HepG2 (cell line): ENCODE results near the gene TMEM87A. TPM values are rescaled to one million over a fixed set of nuclear protein-coding genes. Genes with fewer than 3 reads are reported as not detected.

ENCODE experiments used
- ATAC-seq: fragments of 200-7000 bp; cut with Tn5 transposase; 3 replicates; pipeline ENCODE4 v1.9.1; 2020; ENCODE audit warnings: mild to moderate bottlenecking, moderate library complexity
- BruUV-seq: library from RNA; stranded (reverse); fragments of 400-500 nt; replicated peaks from 2 replicates; lab custom pipeline; 2021; lab: Mats Ljungman, UMichigan
- CTCF ChIA-PET: fragments of 300-600 bp; formaldehyde crosslinking; extraction: SDS; loops from one replicate; lab custom pipeline; 2021; ENCODE audit warnings: low total read pairs, inconsistent platforms, low intra/inter-chr PET ratio; lab: Yijun Ruan, JAX
- POLR2A ChIA-PET: fragments of 350-600 bp; sonication (Branson Sonifier 250); formaldehyde crosslinking; loops from one replicate; lab custom pipeline; 2020; ENCODE audit warnings: antibody characterized with exemption, inconsistent platforms; lab: Yijun Ruan, JAX
- DNase-seq: peaks from one replicate; pipeline ENCODE4 v3.0.0-alpha.2; 2015; ENCODE audit warnings: low spot score
- FAIRE-seq: peaks from 3 replicates; lab custom pipeline; 2011; peaks lifted over from hg19 to GRCh38; lab: Jason Lieb, UNC
- H2AFZ ChIP-seq: one replicate; pipeline ENCODE4 v1.6.1; 2011; ENCODE audit warnings: low read length, inconsistent platforms
- H3K27ac ChIP-seq: fragments of 300-600 bp; 3 replicates; pipeline ENCODE4 v1.8.0; 2011; ENCODE audit warnings: mixed run types, mild to moderate bottlenecking, mixed read lengths, low read length, inconsistent platforms; ENCODE audit not compliant: insufficient read depth; ENCODE audit errors: extremely low read length
- H3K27me3 ChIP-seq, 2 experiments: fragments of 200-600 bp in 1 of 2; 2 replicates in 1 of 2; 3 replicates in 1 of 2; pipeline versions ENCODE4 v1.6.0 to v1.8.0; 2011; ENCODE audit warnings: low read length in 2 of 2, mild to moderate bottlenecking in 2 of 2, moderate library complexity in 2 of 2, inconsistent platforms in 1 of 2; ENCODE audit not compliant: insufficient read depth in 2 of 2, control insufficient read depth in 1 of 2
- H3K36me3 ChIP-seq, 2 experiments: fragments of 200-600 bp in 1 of 2; replicated peaks in 1 of 2; 2 replicates in 1 of 2; 3 replicates in 1 of 2; pipeline versions ENCODE4 v1.5.1 to v1.8.0; 2011; ENCODE audit warnings: low read length in 2 of 2, inconsistent platforms in 1 of 2; ENCODE audit not compliant: insufficient read depth in 2 of 2, control insufficient read depth in 1 of 2
- H3K4me1 ChIP-seq: 2 replicates; pipeline ENCODE4 v1.5.1; 2012; ENCODE audit warnings: low read length, inconsistent platforms; ENCODE audit not compliant: insufficient read depth
- H3K4me2 ChIP-seq: 2 replicates; pipeline ENCODE4 v1.6.0; 2011; ENCODE audit warnings: low read depth, low read length, inconsistent platforms
- H3K4me3 ChIP-seq, 3 experiments: fragments of 200-600 bp in 1 of 3; sonication (generic), shearing (Covaris generic) in 1 of 3; replicated peaks in 1 of 3; 2 replicates each; pipeline ENCODE4 v1.5.1; 2011 to 2016; ENCODE audit warnings: low read length in 3 of 3, inconsistent platforms in 2 of 3, low read depth in 2 of 3, mild to moderate bottlenecking in 2 of 3, control low read depth in 1 of 3, mixed read lengths in 1 of 3; ENCODE audit not compliant: insufficient read depth in 1 of 3
- H3K79me2 ChIP-seq: one replicate; pipeline ENCODE4 v1.6.1; 2011; ENCODE audit warnings: low read length, inconsistent platforms; ENCODE audit not compliant: insufficient read depth
- H3K9ac ChIP-seq: 2 replicates; pipeline ENCODE4 v1.6.0; 2011; ENCODE audit warnings: mild to moderate bottlenecking, low read depth, low read length, inconsistent platforms; ENCODE audit not compliant: insufficient read depth
- H3K9me3 ChIP-seq: 2 replicates; pipeline ENCODE4 v1.5.1; 2012; ENCODE audit warnings: mild to moderate bottlenecking, low read length
- H4K20me1 ChIP-seq: 2 replicates; pipeline ENCODE4 v1.6.0; 2011; ENCODE audit warnings: inconsistent platforms, mild to moderate bottlenecking, low read length, moderate library complexity; ENCODE audit not compliant: insufficient read depth
- ARNT ChIP-seq: fragments of 450-650 bp; IDR thresholded peaks from 2 replicates; pipeline ENCODE4 v1.6.1; 2017
- CBX1 ChIP-seq: IDR thresholded peaks from one replicate; pipeline ENCODE4 v1.6.1; 2016; ENCODE audit warnings: antibody characterized with exemption, low read depth
- HCFC1 ChIP-seq: fragments of 150-350 bp; IDR thresholded peaks from 2 replicates; pipeline ENCODE4 v1.6.1; 2014; ENCODE audit warnings: low read depth, low read length
- JARID2 ChIP-seq: sonication (generic); formaldehyde crosslinking; IDR thresholded peaks from 2 replicates; pipeline ENCODE4 v1.8.1; 2023; ENCODE audit warnings: missing genetic modification reagents, inconsistent platforms; ENCODE audit not compliant: insufficient replicate concordance
- MYNN ChIP-seq: sonication (generic); formaldehyde crosslinking; IDR thresholded peaks from 2 replicates; pipeline ENCODE4 v1.4.0; 2020; ENCODE audit warnings: mild to moderate bottlenecking, low read depth, missing genetic modification reagents
- NCOR1 ChIP-seq: fragments of 200-600 bp; sonication (generic); IDR thresholded peaks from 2 replicates; pipeline ENCODE4 v1.7.0; 2017; ENCODE audit warnings: antibody characterized with exemption, low read length, borderline replicate concordance
- RFXANK ChIP-seq: IDR thresholded peaks from 2 replicates; pipeline ENCODE4 v1.6.1; 2016
- U2AF1 ChIP-seq: fragments of 200-400 bp; formaldehyde crosslinking; optimal IDR thresholded peaks from 2 replicates; pipeline ENCODE3; 2017; ENCODE audit warnings: mild to moderate bottlenecking, low read depth, low read length
- ZMYM4 ChIP-seq: sonication (generic); formaldehyde crosslinking; IDR thresholded peaks from 2 replicates; pipeline ENCODE4 v1.8.1; 2023; ENCODE audit warnings: mild to moderate bottlenecking, missing genetic modification reagents
- ZNF30 ChIP-seq: sonication (generic); formaldehyde crosslinking; IDR thresholded peaks from 2 replicates; pipeline ENCODE4 v1.5.0; 2020; ENCODE audit warnings: mild to moderate bottlenecking, missing genetic modification reagents
- ZNF484 ChIP-seq: sonication (generic); formaldehyde crosslinking; IDR thresholded peaks from 2 replicates; pipeline ENCODE4 v1.5.1; 2020; ENCODE audit warnings: mild to moderate bottlenecking, low read depth, missing genetic modification reagents, borderline replicate concordance
- ZNF530 ChIP-seq: sonication (generic); formaldehyde crosslinking; IDR thresholded peaks from 2 replicates; pipeline ENCODE4 v1.5.0; 2020; ENCODE audit warnings: low read depth, mild to moderate bottlenecking, missing genetic modification reagents
- ZNF577 ChIP-seq: sonication (generic); formaldehyde crosslinking; IDR thresholded peaks from 2 replicates; pipeline ENCODE4 v1.4.0; 2020; ENCODE audit warnings: mild to moderate bottlenecking, low read depth, missing genetic modification reagents, borderline replicate concordance
- WGBS: methylation state at CpG from one replicate; pipeline ENCODE4 v1.1.6; 2017; ENCODE audit warnings: low lambda C conversion rate; 5-methylcytosine and 5-hydroxymethylcytosine counted together
- in situ Hi-C: cut with HindIII; loops from 2 replicates; pipeline ENCODE4 v1.10.0; 2017; ENCODE audit warnings: low pct_unique_long_range_greater_than_20kb; ENCODE audit not compliant: extremely low pct_ligation_motif_present
- intact Hi-C: fragments of 100-400 bp; cut with micrococcal nuclease; formaldehyde crosslinking; loops from one replicate; pipeline ENCODE4 v1.10.0; 2022; ENCODE audit not compliant: unreplicated experiment
- polyA plus RNA-seq, 8 experiments: library from polyadenylated mRNA; depleted of rRNA in 3 of 8; stranded (reverse) in 7 of 8; unstranded in 1 of 8; fragments of >200 nt; fragmentation: Illumina TruSeq in 4 of 8; extraction: Trizol in 4 of 8; gene quantifications; 2 replicates each; pipeline versions ENCODE4 v1.2.1 to v1.2.3, GENCODE V29; 2011 to 2016; ENCODE audit warnings: low read depth in 4 of 8, missing spikeins in 1 of 8, mixed read lengths in 1 of 8; ENCODE audit not compliant: insufficient read depth in 1 of 8
- total RNA-seq, 5 experiments: library from RNA; depleted of rRNA; stranded (reverse); fragments of >200 nt; fragmentation: Illumina TruSeq; extraction: Trizol; gene quantifications; 2 replicates each; pipeline ENCODE4 v1.2.3, GENCODE V29; 2016; ENCODE audit warnings: low read depth in 1 of 5
- TF ChIP-seq, protein P1 (sequence below): sonication (generic); formaldehyde crosslinking; IDR thresholded peaks from 2 replicates; pipeline ENCODE4 v1.8.1; 2023; ENCODE audit warnings: mild to moderate bottlenecking, missing genetic modification reagents
- TF ChIP-seq, protein P2 (sequence below): sonication (generic); formaldehyde crosslinking; IDR thresholded peaks from 2 replicates; pipeline ENCODE4 v1.8.0; 2022; ENCODE audit warnings: mild to moderate bottlenecking, missing genetic modification reagents, borderline replicate concordance
- TF ChIP-seq, protein P3 (sequence below): sonication (generic); formaldehyde crosslinking; IDR thresholded peaks from 2 replicates; pipeline ENCODE4 v1.4.0; 2020; ENCODE audit warnings: missing genetic modification reagents, borderline replicate concordance

TMEM87A gene
- total and polyA plus RNA-seq, 2 of the 13 experiments (the other 11 are each of a cell fraction or from before 2014, with no cell fraction given): 20.2 to 42.8 TPM

DNA sequence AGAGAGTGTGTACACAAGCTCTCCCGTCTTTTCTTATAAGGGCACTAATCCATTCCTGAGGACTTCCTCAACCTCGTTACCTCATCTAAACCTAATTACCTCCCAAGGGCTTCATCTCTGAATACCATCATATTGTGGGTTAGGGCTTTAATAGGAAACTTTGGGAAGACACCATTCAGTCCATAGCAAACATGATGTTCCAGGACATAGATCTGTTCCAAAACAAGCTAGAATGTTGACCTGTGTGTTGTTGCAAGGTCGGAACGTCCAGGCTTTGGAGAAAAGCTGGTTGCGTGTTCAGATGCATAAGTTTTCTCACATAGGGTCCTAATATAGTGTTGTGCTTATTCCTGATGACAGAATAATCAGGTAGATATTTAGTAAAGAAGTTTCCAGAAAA, 9.7 kb upstream of the TMEM87A start:
- CTCF ChIA-PET: no interaction called here
- H2AFZ ChIP-seq: no peak overlapping the region
- intact Hi-C loops: no loop called here
- no peaks in the 10 kb centered on the region for H4K20me1 ChIP-seq
- H3K9me3 ChIP-seq: no peaks in the 10 kb centered on the region
- no peak overlapping the region for H3K4me3 ChIP-seq
- no peak overlapping the region for H3K4me2 ChIP-seq
- no peak overlapping the region for H3K27ac ChIP-seq
- H3K9ac ChIP-seq: no peak overlapping the region
- H3K4me1 ChIP-seq: peaks cover 30% of the 10 kb centered on the region
- DNase-seq (no peak), FAIRE-seq (no peak), ATAC-seq (no peak)
- POLR2A ChIA-PET: interaction anchor here (2.0 kb wide), 1 partner anchor 9 kb away, joined by 6 read pairs; the partner anchor contains the start of genes GANC and TMEM87A
- WGBS: 79% methylated on average over 5 of the region's 5 CpGs
- TF ChIP-seq HCFC1 (no peak), U2AF1 (no peak), ZNF530 (no peak)
- TF ChIP-seq, protein P1, sequence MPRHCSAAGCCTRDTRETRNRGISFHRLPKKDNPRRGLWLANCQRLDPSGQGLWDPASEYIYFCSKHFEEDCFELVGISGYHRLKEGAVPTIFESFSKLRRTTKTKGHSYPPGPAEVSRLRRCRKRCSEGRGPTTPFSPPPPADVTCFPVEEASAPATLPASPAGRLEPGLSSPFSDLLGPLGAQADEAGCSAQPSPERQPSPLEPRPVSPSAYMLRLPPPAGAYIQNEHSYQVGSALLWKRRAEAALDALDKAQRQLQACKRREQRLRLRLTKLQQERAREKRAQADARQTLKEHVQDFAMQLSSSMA: no peak
- no peaks in the 10 kb centered on the region for H3K27me3 ChIP-seq
- peaks cover 8 to 19% of the 10 kb centered on the region in 2 experiments; a peak in 2 of 5 replicates for H3K36me3 ChIP-seq
- H3K79me2 ChIP-seq: no peaks in the 10 kb centered on the region
- no TSS peak for BruUV-seq
- in situ Hi-C loops: no loop called here

DNA sequence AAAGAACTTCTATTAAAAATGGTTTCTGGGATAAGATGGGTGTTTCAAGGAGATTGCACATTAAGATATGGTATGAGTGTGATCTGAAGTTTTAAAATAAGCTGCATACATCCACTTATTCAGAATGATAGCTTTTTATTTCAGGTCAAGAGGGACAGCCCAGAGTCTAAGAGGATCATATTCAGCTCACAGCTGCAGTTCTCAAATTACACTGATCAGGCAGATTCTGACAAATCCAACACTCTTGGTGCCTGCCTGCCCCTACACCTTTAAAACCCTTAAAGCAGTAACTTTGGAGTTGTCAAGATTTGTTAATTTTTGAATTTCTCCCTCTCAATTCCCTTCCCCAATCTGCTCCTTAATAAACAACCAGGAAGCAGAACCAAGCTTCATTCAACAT, 9.1 kb upstream of the TMEM87A start:
- H3K36me3 ChIP-seq: peaks cover 8 to 19% of the 10 kb centered on the region in 2 experiments; a peak in 2 of 5 replicates
- ChIA-PET CTCF (no interaction called here), POLR2A (interaction anchor here (2.0 kb wide), 1 partner anchor 9 kb away, joined by 6 read pairs; the partner anchor contains the start of genes GANC and TMEM87A)
- H3K79me2 ChIP-seq: no peaks in the 10 kb centered on the region
- in situ Hi-C loops: no loop called here
- DNase-seq (no peak), ATAC-seq (no peak), FAIRE-seq (no peak)
- no peaks in the 10 kb centered on the region for H4K20me1 ChIP-seq
- H3K4me2 ChIP-seq: no peak overlapping the region
- no peak overlapping the region for H3K9ac ChIP-seq
- H2AFZ ChIP-seq: no peak overlapping the region
- H3K27me3 ChIP-seq: no peaks in the 10 kb centered on the region
- no peaks in the 10 kb centered on the region for H3K9me3 ChIP-seq
- no peak overlapping the region for H3K27ac ChIP-seq
- H3K4me1 ChIP-seq: peaks cover 24% of the 10 kb centered on the region
- intact Hi-C loops: no loop called here
- BruUV-seq: no TSS peak
- H3K4me3 ChIP-seq: no peak overlapping the region
- TF ChIP-seq ZMYM4 (CRISPR knock-in tag) (no peak), ZNF30 (CRISPR knock-in tag) (no peak), ZNF577 (CRISPR knock-in tag) (no peak), NCOR1 (no peak), JARID2 (no peak), RFXANK (no peak), MYNN (CRISPR knock-in tag) (no peak), ARNT (no peak), ZNF484 (CRISPR knock-in tag) (no peak), CBX1 (no peak)
- TF ChIP-seq, protein P2, sequence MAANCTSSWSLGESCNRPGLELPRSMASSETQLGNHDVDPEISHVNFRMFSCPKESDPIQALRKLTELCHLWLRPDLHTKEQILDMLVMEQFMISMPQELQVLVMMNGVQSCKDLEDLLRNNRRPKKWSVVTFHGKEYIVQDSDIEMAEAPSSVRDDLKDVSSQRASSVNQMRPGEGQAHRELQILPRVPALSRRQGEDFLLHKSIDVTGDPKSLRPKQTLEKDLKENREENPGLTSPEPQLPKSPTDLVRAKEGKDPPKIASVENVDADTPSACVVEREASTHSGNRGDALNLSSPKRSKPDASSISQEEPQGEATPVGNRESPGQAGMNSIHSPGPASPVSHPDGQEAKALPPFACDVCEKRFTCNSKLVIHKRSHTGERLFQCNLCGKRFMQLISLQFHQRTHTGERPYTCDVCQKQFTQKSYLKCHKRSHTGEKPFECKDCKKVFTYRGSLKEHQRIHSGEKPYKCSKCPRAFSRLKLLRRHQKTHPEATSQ (CRISPR knock-in tag): no peak
- TF ChIP-seq, protein P3, sequence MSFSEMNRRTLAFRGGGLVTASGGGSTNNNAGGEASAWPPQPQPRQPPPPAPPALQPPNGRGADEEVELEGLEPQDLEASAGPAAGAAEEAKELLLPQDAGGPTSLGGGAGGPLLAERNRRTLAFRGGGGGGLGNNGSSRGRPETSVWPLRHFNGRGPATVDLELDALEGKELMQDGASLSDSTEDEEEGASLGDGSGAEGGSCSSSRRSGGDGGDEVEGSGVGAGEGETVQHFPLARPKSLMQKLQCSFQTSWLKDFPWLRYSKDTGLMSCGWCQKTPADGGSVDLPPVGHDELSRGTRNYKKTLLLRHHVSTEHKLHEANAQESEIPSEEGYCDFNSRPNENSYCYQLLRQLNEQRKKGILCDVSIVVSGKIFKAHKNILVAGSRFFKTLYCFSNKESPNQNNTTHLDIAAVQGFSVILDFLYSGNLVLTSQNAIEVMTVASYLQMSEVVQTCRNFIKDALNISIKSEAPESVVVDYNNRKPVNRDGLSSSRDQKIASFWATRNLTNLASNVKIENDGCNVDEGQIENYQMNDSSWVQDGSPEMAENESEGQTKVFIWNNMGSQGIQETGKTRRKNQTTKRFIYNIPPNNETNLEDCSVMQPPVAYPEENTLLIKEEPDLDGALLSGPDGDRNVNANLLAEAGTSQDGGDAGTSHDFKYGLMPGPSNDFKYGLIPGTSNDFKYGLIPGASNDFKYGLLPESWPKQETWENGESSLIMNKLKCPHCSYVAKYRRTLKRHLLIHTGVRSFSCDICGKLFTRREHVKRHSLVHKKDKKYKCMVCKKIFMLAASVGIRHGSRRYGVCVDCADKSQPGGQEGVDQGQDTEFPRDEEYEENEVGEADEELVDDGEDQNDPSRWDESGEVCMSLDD (CRISPR knock-in tag): no peak
